GM19023 (cell line): ENCODE data around the gene APOC1.
"Not testable (repeated sequence)": the region's sequence is repeated elsewhere in the genome, so short reads cannot be mapped to it uniquely, and the experiment has no call there.

Experiments
- ATAC-seq: cut with Tn5 transposase; IDR thresholded peaks from one replicate; pipeline ENCODE4 v1.9.1; 2021; ENCODE audit warnings: mild to moderate bottlenecking, moderate library complexity; ENCODE audit not compliant: unreplicated experiment

Gene APOC1

GRCh38 chr19:44914433-44915206 lies at the start of gene APOC1:
TSS of gene APOC1 (plus strand) at chr19:44914608. CDS start at chr19:44914892, 284 bp downstream.
- ATAC-seq, result peak; percentile 91

GRCh38 chr19:44865196-44865767 lies 49.1 kb upstream of the APOC1 start:
- no peak for ATAC-seq

GRCh38 chr19:44866664-44867063 lies 47.7 kb upstream of the APOC1 start:
- no peak for ATAC-seq

GRCh38 chr19:44867578-44867977 lies 46.8 kb upstream of the APOC1 start:
- no peak for ATAC-seq

GRCh38 chr19:44869733-44870470 lies 44.5 kb upstream of the APOC1 start:
- no peak for ATAC-seq

GRCh38 chr19:44871809-44872208 lies 42.6 kb upstream of the APOC1 start:
- ATAC-seq, result no peak

GRCh38 chr19:44872661-44873060 lies 41.7 kb upstream of the APOC1 start:
- no peak for ATAC-seq

- ATAC-seq, result no peak
Observed at GRCh38 chr19:44874317-44874716, 40.1 kb upstream of the APOC1 start.

- ATAC-seq, result no peak
Observed at GRCh38 chr19:44875666-44876451, 38.5 kb upstream of the APOC1 start.

GRCh38 chr19:44876930-44877535 lies 37.4 kb upstream of the APOC1 start:
- no peak for ATAC-seq

- ATAC-seq, result no peak
Observed at GRCh38 chr19:44878120-44878865, 36.1 kb upstream of the APOC1 start.

- ATAC-seq, result no peak
Observed at GRCh38 chr19:44879309-44880065, 34.9 kb upstream of the APOC1 start.

GRCh38 chr19:44882063-44882462 lies 32.3 kb upstream of the APOC1 start:
- ATAC-seq, result no peak

- not testable (repeated sequence) for ATAC-seq
Observed at GRCh38 chr19:44882619-44883397, 31.6 kb upstream of the APOC1 start.

- no peak for ATAC-seq
Observed at GRCh38 chr19:44883922-44884321, 30.5 kb upstream of the APOC1 start.

- no peak for ATAC-seq
Observed at GRCh38 chr19:44884566-44884965, 29.8 kb upstream of the APOC1 start.

GRCh38 chr19:44886141-44886540 lies 28.3 kb upstream of the APOC1 start:
- no peak for ATAC-seq

GRCh38 chr19:44887648-44888047 lies 26.8 kb upstream of the APOC1 start:
- no peak for ATAC-seq
